Mucosa of rectum (tissue), 2 donors: ENCODE measurements around the gene EDN2.

Experiments
- H3K27ac ChIP-seq, 2 donors: one replicate each; pipeline ENCODE4 v1.7.0; 2013; ENCODE audit warnings: inconsistent platforms in 2 of 2, low read depth in 2 of 2, low read length in 2 of 2
- H3K27me3 ChIP-seq, 2 donors: one replicate each; pipeline ENCODE4 v1.7.0; 2013; ENCODE audit warnings: low read length in 2 of 2; ENCODE audit not compliant: control insufficient read depth in 2 of 2, insufficient read depth in 2 of 2
- H3K36me3 ChIP-seq, 2 donors: one replicate each; pipeline ENCODE4 v1.7.0; 2013; ENCODE audit warnings: low read length in 2 of 2; ENCODE audit not compliant: control insufficient read depth in 2 of 2, insufficient read depth in 2 of 2
- H3K4me1 ChIP-seq, 2 donors: one replicate each; pipeline ENCODE4 v1.7.0; 2013; ENCODE audit warnings: low read length in 2 of 2, mild to moderate bottlenecking in 1 of 2; ENCODE audit not compliant: control insufficient read depth in 2 of 2, insufficient read depth in 2 of 2
- H3K4me3 ChIP-seq, 2 donors: one replicate each; pipeline ENCODE4 v1.7.0; 2013; ENCODE audit warnings: low read length in 2 of 2
- H3K9ac ChIP-seq, 2 donors: one replicate each; pipeline ENCODE4 v1.7.0; 2013; ENCODE audit warnings: low read length in 2 of 2, low read depth in 1 of 2, mild to moderate bottlenecking in 1 of 2
- H3K9me3 ChIP-seq, 2 donors: one replicate each; pipeline ENCODE4 v1.7.0; 2013; ENCODE audit warnings: low read length in 2 of 2; ENCODE audit not compliant: control insufficient read depth in 2 of 2
- donor health status: healthy.
- donor health status: Normal muscosa, but diverticular disease.

EDN2 gene

GRCh38 chr1:41516168-41517061 is 31.9 kb upstream of the EDN2 start:
- Histone ChIP-seq H3K27ac (peak overlapping the region; percentile 71 to 73), H3K27me3 (no peaks in the 10 kb centered on the region), H3K36me3 (no peaks in the 10 kb centered on the region), H3K9ac (peak overlapping the region; percentile 53 to 63), H3K4me3 (peak overlapping the region; percentile 51 to 68), H3K9me3 (no peaks in the 10 kb centered on the region), H3K4me1 (peaks cover 16 to 29% of the 10 kb centered on the region in 2 donors)

GRCh38 chr1:41515778-41516167 is 31.3 kb upstream of the EDN2 start:
- H3K27ac ChIP-seq: peak overlapping the region; percentile 71 to 73
- peak overlapping the region in 1 of 2 donors; percentile 53 for H3K9ac ChIP-seq
- H3K4me3 ChIP-seq: peak overlapping the region in 1 of 2 donors; percentile 5
- no peaks in the 10 kb centered on the region for H3K27me3 ChIP-seq
- no peaks in the 10 kb centered on the region for H3K36me3 ChIP-seq
- no peaks in the 10 kb centered on the region for H3K9me3 ChIP-seq
- peaks cover 16 to 29% of the 10 kb centered on the region in 2 donors for H3K4me1 ChIP-seq

- Histone ChIP-seq H3K4me3 (no peak overlapping the region), H3K9ac (no peak overlapping the region), H3K4me1 (peaks cover 16 to 29% of the 10 kb centered on the region in 2 donors), H3K36me3 (no peaks in the 10 kb centered on the region), H3K27me3 (no peaks in the 10 kb centered on the region), H3K9me3 (no peaks in the 10 kb centered on the region), H3K27ac (peak overlapping the region; percentile 71 to 73)
Observed at GRCh38 chr1:41515131-41515678, 30.7 kb upstream of the EDN2 start.

- H3K27ac ChIP-seq: peak overlapping the region; percentile 71 to 73
- H3K4me3 ChIP-seq: no peak overlapping the region
- H3K9me3 ChIP-seq: no peaks in the 10 kb centered on the region
- H3K9ac ChIP-seq: no peak overlapping the region
- H3K4me1 ChIP-seq: peaks cover 16 to 29% of the 10 kb centered on the region in 2 donors
- H3K27me3 ChIP-seq: no peaks in the 10 kb centered on the region
- no peaks in the 10 kb centered on the region for H3K36me3 ChIP-seq
Observed at GRCh38 chr1:41514381-41514780, 29.9 kb upstream of the EDN2 start.

- H3K4me3 ChIP-seq: no peak overlapping the region
- no peaks in the 10 kb centered on the region for H3K27me3 ChIP-seq
- H3K27ac ChIP-seq: no peak overlapping the region
- H3K4me1 ChIP-seq: peaks cover 16 to 29% of the 10 kb centered on the region in 2 donors
- no peak overlapping the region for H3K9ac ChIP-seq
- H3K36me3 ChIP-seq: no peaks in the 10 kb centered on the region
- H3K9me3 ChIP-seq: no peaks in the 10 kb centered on the region
Observed at GRCh38 chr1:41513383-41513735, 28.9 kb upstream of the EDN2 start.

GRCh38 chr1:41512701-41513382 is 28.4 kb upstream of the EDN2 start:
- H3K9ac ChIP-seq: no peak overlapping the region

GRCh38 chr1:41511239-41511540 is 26.7 kb upstream of the EDN2 start:
- no peaks in the 10 kb centered on the region for H3K27me3 ChIP-seq
- no peak overlapping the region for H3K9ac ChIP-seq
- H3K4me3 ChIP-seq: no peak overlapping the region
- H3K27ac ChIP-seq: no peak overlapping the region
- no peaks in the 10 kb centered on the region for H3K9me3 ChIP-seq
- no peaks in the 10 kb centered on the region for H3K36me3 ChIP-seq
- H3K4me1 ChIP-seq: peaks cover 9 to 24% of the 10 kb centered on the region in 2 donors

More at GRCh38 chr1:41512701-41513382, 28.4 kb upstream of the EDN2 start:
- Histone ChIP-seq H3K27me3 (no peaks in the 10 kb centered on the region), H3K27ac (no peak overlapping the region), H3K4me3 (no peak overlapping the region), H3K36me3 (no peaks in the 10 kb centered on the region), H3K4me1 (peaks cover 16 to 29% of the 10 kb centered on the region in 2 donors), H3K9me3 (no peaks in the 10 kb centered on the region)

- Histone ChIP-seq H3K9me3 (no peaks in the 10 kb centered on the region), H3K27me3 (no peaks in the 10 kb centered on the region), H3K36me3 (no peaks in the 10 kb centered on the region), H3K9ac (no peak overlapping the region), H3K27ac (no peak overlapping the region), H3K4me3 (no peak overlapping the region), H3K4me1 (peaks cover 5 to 21% of the 10 kb centered on the region in 2 donors)
Observed at GRCh38 chr1:41510531-41511238, 26.2 kb upstream of the EDN2 start.

- Histone ChIP-seq H3K4me3 (no peak overlapping the region), H3K27ac (no peak overlapping the region), H3K9me3 (no peaks in the 10 kb centered on the region), H3K4me1 (peaks cover 0 to 7% of the 10 kb centered on the region in 2 donors), H3K9ac (no peak overlapping the region), H3K27me3 (no peaks in the 10 kb centered on the region), H3K36me3 (no peaks in the 10 kb centered on the region)
Observed at GRCh38 chr1:41509270-41509671, 24.8 kb upstream of the EDN2 start.

- H3K4me3 ChIP-seq: no peak overlapping the region
- no peaks in the 10 kb centered on the region for H3K36me3 ChIP-seq
- no peaks in the 10 kb centered on the region for H3K9me3 ChIP-seq
- no peak overlapping the region for H3K9ac ChIP-seq
- no peaks in the 10 kb centered on the region for H3K4me1 ChIP-seq
- H3K27ac ChIP-seq: no peak overlapping the region
- H3K27me3 ChIP-seq: no peaks in the 10 kb centered on the region
Observed at GRCh38 chr1:41508290-41508689, 23.8 kb upstream of the EDN2 start.
